Glutamatergic neuron (in vitro differentiated cells): ENCODE results near the gene GNGT2. TPM values are rescaled to one million over a fixed set of nuclear protein-coding genes. Genes with fewer than 3 reads are reported as not detected.

ENCODE experiments used
- DNase-seq: peaks from one replicate; pipeline ENCODE4 v3.0.0; 2022
- H3K27ac Mint-ChIP-seq: one replicate; pipeline ENCODE4 v1.8.0; 2020; ENCODE audit warnings: mild to moderate bottlenecking, mixed read lengths, inconsistent platforms; ENCODE audit not compliant: unreplicated experiment
- H3K27me3 Mint-ChIP-seq: one replicate; pipeline ENCODE4 v1.8.0; 2020; ENCODE audit warnings: mild to moderate bottlenecking, moderate library complexity, mixed read lengths, inconsistent platforms; ENCODE audit not compliant: unreplicated experiment
- H3K36me3 Mint-ChIP-seq: one replicate; pipeline ENCODE4 v1.8.0; 2020; ENCODE audit warnings: mild to moderate bottlenecking, mixed read lengths, inconsistent platforms; ENCODE audit not compliant: unreplicated experiment
- H3K4me1 Mint-ChIP-seq: one replicate; pipeline ENCODE4 v1.8.0; 2020; ENCODE audit warnings: mild to moderate bottlenecking, low read depth, mixed read lengths, inconsistent platforms; ENCODE audit not compliant: unreplicated experiment
- H3K4me3 Mint-ChIP-seq: one replicate; pipeline ENCODE4 v1.8.0; 2020; ENCODE audit warnings: mild to moderate bottlenecking, mixed read lengths, inconsistent platforms; ENCODE audit not compliant: unreplicated experiment
- H3K9me3 Mint-ChIP-seq: one replicate; pipeline ENCODE4 v1.8.0; 2020; ENCODE audit warnings: mild to moderate bottlenecking, moderate library complexity, mixed read lengths, inconsistent platforms; ENCODE audit not compliant: unreplicated experiment
- CTCF ChIP-seq: fragments of 200-600 bp; sonication (generic); IDR thresholded peaks from one replicate; pipeline ENCODE4 v1.5.0; 2021; ENCODE audit not compliant: partially characterized antibody, unreplicated experiment
- total RNA-seq: library from RNA; stranded (reverse); fragmentation: NEBNext Ultra II Directional; extraction: Animal tissue kit (Norgen Biotek cat#: 25700); gene quantifications from one replicate; pipeline ENCODE4 v1.2.1, GENCODE V29; 2021; ENCODE audit not compliant: unreplicated experiment

The GNGT2 gene
- total RNA-seq, 1 donor from 2014 or later, result not detected

- no peak overlapping the region for H3K27ac Mint-ChIP-seq
- H3K4me3 Mint-ChIP-seq, result peak overlapping the region; percentile 85
- H3K9me3 Mint-ChIP-seq, result no peaks in the 10 kb centered on the region
- H3K27me3 Mint-ChIP-seq, result peaks cover 14% of the 10 kb centered on the region
- TF ChIP-seq CTCF, result no peak
- no peaks in the 10 kb centered on the region for H3K4me1 Mint-ChIP-seq
- no peak for DNase-seq
- no peaks in the 10 kb centered on the region for H3K36me3 Mint-ChIP-seq
These were observed 19.6 kb upstream of the GNGT2 start for GRCh38 chr17:49229805-49230600.

- no peaks in the 10 kb centered on the region for H3K9me3 Mint-ChIP-seq
- no peak for DNase-seq
- H3K36me3 Mint-ChIP-seq, result no peaks in the 10 kb centered on the region
- no peak overlapping the region for H3K27ac Mint-ChIP-seq
- H3K4me3 Mint-ChIP-seq, result peak overlapping the region; percentile 83
- H3K27me3 Mint-ChIP-seq, result peaks cover 14% of the 10 kb centered on the region
- H3K4me1 Mint-ChIP-seq, result no peaks in the 10 kb centered on the region
- no peak for TF ChIP-seq CTCF
These were observed 18.9 kb upstream of the GNGT2 start for GRCh38 chr17:49229076-49229804.

GRCh38 chr17:49227436-49228261, 17.3 kb upstream of the GNGT2 start:
- Mint-ChIP-seq H3K9me3 (no peaks in the 10 kb centered on the region), H3K36me3 (no peaks in the 10 kb centered on the region)
- TF ChIP-seq CTCF, result peak; percentile 80

GRCh38 chr17:49226771-49227435, 16.5 kb upstream of the GNGT2 start:
- Mint-ChIP-seq H3K27me3 (peaks cover 25% of the 10 kb centered on the region), H3K27ac (no peak overlapping the region), H3K4me3 (no peak overlapping the region), H3K4me1 (no peaks in the 10 kb centered on the region), H3K36me3 (no peaks in the 10 kb centered on the region), H3K9me3 (no peaks in the 10 kb centered on the region)
- no peak for TF ChIP-seq CTCF
- no peak for DNase-seq

More at GRCh38 chr17:49227436-49228261, 17.3 kb upstream of the GNGT2 start:
- no peaks in the 10 kb centered on the region for H3K4me1 Mint-ChIP-seq
- H3K4me3 Mint-ChIP-seq, result no peak overlapping the region
- H3K27me3 Mint-ChIP-seq, result peaks cover 22% of the 10 kb centered on the region
- DNase-seq, result peak; percentile 87
- H3K27ac Mint-ChIP-seq, result no peak overlapping the region
